Loucy (cell line): Measurements from ENCODE around the gene MOCOS.

Experiments
- H2AFZ ChIP-seq: fragments of 200-600 bp; sonication (generic); 2 replicates; pipeline ENCODE4 v1.6.0; 2016; ENCODE audit warnings: antibody characterized with exemption, mild to moderate bottlenecking, low read length, moderate library complexity
- H3F3A ChIP-seq: fragments of 200-600 bp; 2 replicates; pipeline ENCODE4 v1.6.0; 2016; ENCODE audit warnings: antibody characterized with exemption, low read depth, mild to moderate bottlenecking
- H3K27me3 ChIP-seq: fragments of 200-600 bp; sonication (generic); 2 replicates; pipeline ENCODE4 v1.6.1; 2014; ENCODE audit warnings: low read length, mild to moderate bottlenecking; ENCODE audit not compliant: insufficient read depth, poor library complexity, severe bottlenecking
- H3K36me3 ChIP-seq: fragments of 200-600 bp; sonication (generic); 2 replicates; pipeline ENCODE4 v1.6.1; 2016; ENCODE audit warnings: low read length; ENCODE audit not compliant: insufficient read depth
- H3K4me1 ChIP-seq: fragments of 200-600 bp; sonication (generic); 2 replicates; pipeline ENCODE4 v1.5.1; 2014; ENCODE audit warnings: low read length, mild to moderate bottlenecking; ENCODE audit not compliant: insufficient read depth, poor library complexity, severe bottlenecking
- H3K4me2 ChIP-seq: fragments of 200-600 bp; sonication (generic); 2 replicates; pipeline ENCODE4 v1.6.0; 2014; ENCODE audit warnings: antibody characterized with exemption, low read length, low read depth, mild to moderate bottlenecking; ENCODE audit not compliant: poor library complexity, severe bottlenecking
- H3K4me3 ChIP-seq: fragments of 200-600 bp; sonication (generic); 2 replicates; pipeline ENCODE4 v1.5.1; 2014; ENCODE audit warnings: low read length, mild to moderate bottlenecking, mixed read lengths; ENCODE audit not compliant: poor library complexity, severe bottlenecking
- H3K79me2 ChIP-seq: fragments of 200-600 bp; sonication (generic); 2 replicates; pipeline ENCODE4 v1.6.1; 2014; ENCODE audit warnings: low read length; ENCODE audit not compliant: insufficient read depth
- H3K9ac ChIP-seq: fragments of 200-600 bp; sonication (generic); 2 replicates; pipeline ENCODE4 v1.6.0; 2014; ENCODE audit warnings: mild to moderate bottlenecking, low read depth, low read length, moderate library complexity; ENCODE audit not compliant: poor library complexity, severe bottlenecking
- H3K9me2 ChIP-seq: fragments of 200-600 bp; sonication (generic); replicated peaks from 2 replicates; pipeline ENCODE4 v1.6.1; 2016; ENCODE audit warnings: low read depth, low read length, mixed read lengths
- H3K9me3 ChIP-seq: fragments of 200-600 bp; sonication (generic); 2 replicates; pipeline ENCODE4 v1.6.1; 2014; ENCODE audit warnings: mild to moderate bottlenecking, antibody characterized with exemption, low read length, low read depth; ENCODE audit not compliant: insufficient read depth
- H4K20me1 ChIP-seq: fragments of 200-600 bp; sonication (generic); 2 replicates; pipeline ENCODE4 v1.6.0; 2014; ENCODE audit warnings: antibody characterized with exemption, low read length, mild to moderate bottlenecking; ENCODE audit not compliant: insufficient read depth, poor library complexity, severe bottlenecking
- EZH2phosphoT487 ChIP-seq: fragments of 200-600 bp; IDR thresholded peaks from 2 replicates; pipeline ENCODE4 v1.6.1; 2018; ENCODE audit warnings: antibody characterized with exemption, mild to moderate bottlenecking, moderate library complexity, borderline replicate concordance
- TF ChIP-seq, protein P1 (sequence below): fragments of 200-600 bp; sonication (generic); conservative IDR thresholded peaks from 2 replicates; pipeline ENCODE4 v1.5.1; 2014; ENCODE audit warnings: mild to moderate bottlenecking, antibody characterized with exemption, low read length

The MOCOS gene

DNA sequence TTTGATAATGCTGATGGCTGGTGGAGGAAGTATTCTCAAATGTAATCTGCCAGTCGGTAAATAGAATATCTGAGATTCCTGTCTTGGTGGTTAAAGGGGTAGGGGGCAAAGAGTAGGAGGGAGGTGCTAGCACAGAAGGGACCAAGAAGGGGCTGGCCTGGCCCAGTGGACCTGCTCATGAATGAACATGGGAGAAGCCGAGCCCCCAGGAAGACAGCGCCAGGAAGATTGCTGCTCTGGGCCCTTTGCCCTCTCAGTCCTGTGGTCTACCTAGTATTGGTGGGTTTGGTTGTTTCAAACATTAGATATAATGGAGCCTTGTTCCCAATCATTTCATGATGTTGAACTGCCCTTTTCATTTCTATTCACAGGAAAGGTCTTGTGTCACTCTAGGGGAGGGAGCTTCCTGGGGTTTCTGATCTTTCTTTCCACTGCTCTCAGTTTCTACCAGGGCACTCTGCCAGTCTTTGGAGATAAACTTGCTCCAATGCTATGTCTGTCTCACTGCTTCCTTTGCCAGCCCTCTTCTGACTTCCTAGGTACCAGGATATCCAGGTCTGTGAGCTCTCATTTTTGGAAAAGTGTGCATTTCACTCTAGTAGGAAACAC is 5.3 kb upstream of the MOCOS start:
- H3K27me3 ChIP-seq: no peaks in the 10 kb centered on the region
- no peaks in the 10 kb centered on the region for H3K9me3 ChIP-seq
- H3K4me1 ChIP-seq: no peaks in the 10 kb centered on the region
- H3K4me3 ChIP-seq: no peak overlapping the region
- no peaks in the 10 kb centered on the region for H3K9me2 ChIP-seq
- H3K4me2 ChIP-seq: no peak overlapping the region
- no peak overlapping the region for H3K9ac ChIP-seq
- peaks cover 3% of the 10 kb centered on the region; the same call in 1 of the 2 replicates for H3K36me3 ChIP-seq
- no peaks in the 10 kb centered on the region for H3K79me2 ChIP-seq
- no peaks in the 10 kb centered on the region for H3F3A ChIP-seq
- H2AFZ ChIP-seq: no peak overlapping the region
- TF ChIP-seq, protein P1, sequence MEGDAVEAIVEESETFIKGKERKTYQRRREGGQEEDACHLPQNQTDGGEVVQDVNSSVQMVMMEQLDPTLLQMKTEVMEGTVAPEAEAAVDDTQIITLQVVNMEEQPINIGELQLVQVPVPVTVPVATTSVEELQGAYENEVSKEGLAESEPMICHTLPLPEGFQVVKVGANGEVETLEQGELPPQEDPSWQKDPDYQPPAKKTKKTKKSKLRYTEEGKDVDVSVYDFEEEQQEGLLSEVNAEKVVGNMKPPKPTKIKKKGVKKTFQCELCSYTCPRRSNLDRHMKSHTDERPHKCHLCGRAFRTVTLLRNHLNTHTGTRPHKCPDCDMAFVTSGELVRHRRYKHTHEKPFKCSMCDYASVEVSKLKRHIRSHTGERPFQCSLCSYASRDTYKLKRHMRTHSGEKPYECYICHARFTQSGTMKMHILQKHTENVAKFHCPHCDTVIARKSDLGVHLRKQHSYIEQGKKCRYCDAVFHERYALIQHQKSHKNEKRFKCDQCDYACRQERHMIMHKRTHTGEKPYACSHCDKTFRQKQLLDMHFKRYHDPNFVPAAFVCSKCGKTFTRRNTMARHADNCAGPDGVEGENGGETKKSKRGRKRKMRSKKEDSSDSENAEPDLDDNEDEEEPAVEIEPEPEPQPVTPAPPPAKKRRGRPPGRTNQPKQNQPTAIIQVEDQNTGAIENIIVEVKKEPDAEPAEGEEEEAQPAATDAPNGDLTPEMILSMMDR: no peak
- no peak for TF ChIP-seq EZH2phosphoT487
- no peaks in the 10 kb centered on the region for H4K20me1 ChIP-seq

- H3K4me3 ChIP-seq: no peak overlapping the region
- H3K79me2 ChIP-seq: no peaks in the 10 kb centered on the region
- H3K9ac ChIP-seq: no peak overlapping the region
- H3F3A ChIP-seq: no peaks in the 10 kb centered on the region
- H3K4me1 ChIP-seq: no peaks in the 10 kb centered on the region
- H3K36me3 ChIP-seq: no peaks in the 10 kb centered on the region
- H3K4me2 ChIP-seq: no peak overlapping the region
- no peaks in the 10 kb centered on the region for H3K27me3 ChIP-seq
- no peaks in the 10 kb centered on the region for H3K9me2 ChIP-seq
- no peaks in the 10 kb centered on the region for H4K20me1 ChIP-seq
- TF ChIP-seq, protein P1: no peak
- TF ChIP-seq EZH2phosphoT487: no peak
- H2AFZ ChIP-seq: no peak overlapping the region
- H3K9me3 ChIP-seq: no peaks in the 10 kb centered on the region
Measured at GRCh38 chr18:36183033-36183432, 4.3 kb upstream of the MOCOS start.

- H3K4me1 ChIP-seq: no peaks in the 10 kb centered on the region
- no peaks in the 10 kb centered on the region for H4K20me1 ChIP-seq
Measured at GRCh38 chr18:36183987-36184386, 3.3 kb upstream of the MOCOS start.

More at GRCh38 chr18:36183987-36184386, 3.3 kb upstream of the MOCOS start:
- Histone ChIP-seq H3K9me2 (no peaks in the 10 kb centered on the region), H3F3A (no peaks in the 10 kb centered on the region), H3K79me2 (no peaks in the 10 kb centered on the region), H3K9me3 (no peaks in the 10 kb centered on the region), H3K4me3 (no peak overlapping the region), H3K9ac (no peak overlapping the region), H3K4me2 (no peak overlapping the region), H3K27me3 (no peaks in the 10 kb centered on the region), H2AFZ (no peak overlapping the region), H3K36me3 (no peaks in the 10 kb centered on the region)
- TF ChIP-seq EZH2phosphoT487: no peak
- TF ChIP-seq, protein P1: no peak
